Measurements from ENCODE around the gene IER3.
"Not testable (repeated sequence)": the region's sequence is repeated elsewhere in the genome, so short reads cannot be mapped to it uniquely, and the experiment has no call there.

Gene IER3

GRCh38 chr6:30722280-30723112 is 21.9 kb downstream of the IER3 start:
- DNase-seq, result peak; percentile 81

GRCh38 chr6:30722025-30722279 is 22.4 kb downstream of the IER3 start:
- DNase-seq, result not testable (repeated sequence)

DNA sequence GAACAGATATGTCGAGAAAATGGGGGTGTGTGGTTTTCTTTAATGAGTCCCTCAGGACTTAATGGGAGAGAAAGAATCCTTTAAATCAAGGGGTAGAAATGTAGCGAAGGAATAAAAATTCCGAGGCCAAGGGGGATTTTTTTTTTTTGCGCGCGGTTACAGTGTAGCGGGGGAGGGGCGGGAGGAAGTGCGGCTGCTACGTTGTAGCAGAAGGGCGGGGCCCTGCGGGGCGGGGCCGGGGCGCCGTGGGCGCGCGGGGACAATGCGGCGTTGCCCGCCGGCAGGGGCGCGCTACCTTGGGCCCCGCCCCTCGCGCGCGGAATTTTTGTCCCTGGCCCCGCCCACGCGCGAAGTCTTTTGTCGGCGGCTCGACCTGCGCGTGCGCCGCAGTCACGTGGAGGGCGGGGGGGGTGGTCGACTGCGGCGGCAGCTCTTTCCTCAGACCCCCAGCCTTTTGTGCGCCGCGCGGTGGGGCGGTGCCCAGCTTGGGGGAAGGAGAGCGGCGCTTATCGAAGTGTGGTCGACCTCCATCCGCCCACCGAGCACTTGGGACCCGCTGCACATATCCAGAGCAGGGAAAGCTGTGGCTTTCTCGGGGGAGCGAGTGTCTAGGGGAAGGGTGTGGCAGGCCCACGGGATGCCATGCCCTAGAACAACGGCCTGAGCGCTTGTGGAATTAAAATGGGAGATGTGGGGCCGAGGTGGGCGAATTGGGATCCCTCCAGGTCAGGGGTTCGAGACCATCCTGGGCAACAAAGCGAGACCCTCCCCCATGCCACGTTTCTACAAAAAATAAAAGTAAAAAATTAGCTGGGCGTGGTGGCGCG is 22.9 kb downstream of the IER3 start:
- peak; percentile 94 for DNase-seq

DNA sequence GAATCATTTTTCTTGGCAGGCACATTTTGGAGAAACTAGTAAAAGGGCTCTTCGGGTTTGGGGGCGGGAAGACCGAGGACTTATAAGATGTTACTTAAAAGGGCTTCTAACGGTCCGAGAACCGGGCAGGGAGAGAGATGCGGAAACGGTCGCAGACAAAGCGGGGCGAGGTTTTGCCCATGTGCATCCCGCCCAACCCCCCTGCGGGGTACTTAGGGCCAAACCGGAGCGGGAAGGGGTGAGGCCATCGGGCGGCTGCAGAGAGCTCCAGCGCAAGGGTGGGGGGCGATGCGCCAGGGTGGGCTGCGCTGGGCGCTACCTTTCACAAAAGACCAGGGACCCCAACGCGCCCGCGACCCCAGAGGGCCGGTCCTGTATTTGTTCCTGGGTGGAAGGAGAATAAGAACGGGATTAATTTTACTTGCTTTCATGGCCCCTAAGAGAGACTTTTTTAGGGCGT is 23.6 kb downstream of the IER3 start:
- peak; percentile 77 for DNase-seq

- DNase-seq, result peak; percentile 96
These were observed 24.3 kb downstream of the IER3 start, which contains the start of gene TUBB for GRCh38 chr6:30719791-30720737. TSS of gene TUBB (plus strand) at chr6:30720352. CDS start at chr6:30720507, 155 bp downstream.

- no peak for DNase-seq
These were observed 25.0 kb downstream of the IER3 start for GRCh38 chr6:30719356-30719755.

DNA sequence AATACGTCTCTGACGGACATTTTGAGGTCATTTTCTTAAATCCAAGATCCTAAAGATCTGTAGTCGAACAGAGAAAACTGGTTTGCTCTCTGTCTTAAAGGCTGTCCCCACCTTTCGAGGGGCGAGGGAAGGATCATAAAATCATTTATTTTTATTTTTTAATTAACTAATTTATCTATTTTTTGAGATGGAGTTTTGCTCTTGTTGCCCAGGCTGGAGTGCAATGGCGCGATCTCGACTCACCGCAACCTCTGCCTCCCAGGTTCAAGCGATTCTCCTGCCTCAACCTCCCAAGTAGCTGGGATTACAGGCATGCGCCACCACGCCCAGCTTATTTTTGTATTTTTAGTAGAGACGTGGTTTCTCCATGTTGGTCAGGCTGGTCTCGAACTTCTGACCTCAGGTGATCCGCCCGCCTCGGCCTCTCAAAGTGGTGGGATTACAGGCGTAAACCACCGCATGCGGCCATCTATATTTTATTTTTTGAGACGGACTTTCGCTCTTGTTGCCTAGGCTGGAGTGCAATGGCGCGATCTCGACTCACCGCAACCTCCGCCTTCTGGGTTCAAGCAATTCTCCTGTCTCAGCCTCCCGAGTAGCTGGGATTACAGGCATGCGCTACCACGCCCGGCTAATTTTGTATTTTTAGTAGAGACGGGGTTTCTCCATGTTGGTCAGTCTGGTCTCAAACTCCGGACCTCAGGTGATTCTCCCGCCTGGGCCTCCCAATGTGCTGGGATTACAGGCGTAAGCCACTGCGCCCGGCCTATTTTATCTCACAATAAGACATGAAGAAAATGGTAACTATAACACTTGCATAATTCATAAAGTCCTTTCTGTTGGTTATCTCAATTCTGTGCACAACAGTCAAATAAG is 26.3 kb downstream of the IER3 start:
- not testable (repeated sequence) for DNase-seq

DNA sequence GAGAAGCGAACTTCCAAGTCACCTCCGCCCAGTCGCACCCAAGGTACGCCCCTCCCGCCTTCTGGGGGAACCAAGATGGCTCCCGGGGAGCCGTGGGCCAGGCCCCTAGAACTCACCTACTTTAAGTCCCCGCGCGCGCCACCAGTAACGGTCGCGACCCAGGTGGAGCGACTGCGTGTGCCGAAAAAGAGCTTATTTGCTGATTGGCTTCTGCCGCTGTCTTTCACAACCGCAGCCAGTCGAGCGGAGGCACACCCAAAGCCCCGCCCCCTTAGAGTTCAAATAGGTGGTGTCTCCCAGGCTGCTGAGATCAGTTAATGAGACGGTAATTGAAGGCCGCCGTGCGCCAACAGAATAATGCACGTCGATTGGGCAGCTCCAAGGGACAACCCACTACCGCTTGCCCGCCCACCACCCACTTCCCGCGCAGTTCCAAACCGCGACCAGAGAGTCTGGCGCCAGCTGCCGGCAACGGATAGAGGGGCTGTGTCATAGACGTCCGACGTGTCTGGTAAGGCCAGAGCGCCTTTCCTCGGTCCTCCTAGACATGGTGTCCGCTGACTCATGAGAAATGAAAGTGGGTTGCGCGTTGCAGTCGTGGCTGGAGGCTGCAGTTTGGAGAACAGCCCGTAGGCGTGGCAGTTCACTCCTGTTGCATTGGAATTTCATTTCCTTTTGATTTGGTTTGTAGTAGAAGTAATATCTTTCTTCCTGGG is 27.1 kb downstream of the IER3 start, which contains the start of gene MDC1:
Gene MDC1, minus strand, starts transcription at position 153 of the 716 bp plus-strand sequence. CDS start 2,106 bp downstream, outside the sequence.
- DNase-seq, result peak; percentile 100

GRCh38 chr6:30716879-30717128 is 27.5 kb downstream of the IER3 start:
- no peak for DNase-seq

DNA sequence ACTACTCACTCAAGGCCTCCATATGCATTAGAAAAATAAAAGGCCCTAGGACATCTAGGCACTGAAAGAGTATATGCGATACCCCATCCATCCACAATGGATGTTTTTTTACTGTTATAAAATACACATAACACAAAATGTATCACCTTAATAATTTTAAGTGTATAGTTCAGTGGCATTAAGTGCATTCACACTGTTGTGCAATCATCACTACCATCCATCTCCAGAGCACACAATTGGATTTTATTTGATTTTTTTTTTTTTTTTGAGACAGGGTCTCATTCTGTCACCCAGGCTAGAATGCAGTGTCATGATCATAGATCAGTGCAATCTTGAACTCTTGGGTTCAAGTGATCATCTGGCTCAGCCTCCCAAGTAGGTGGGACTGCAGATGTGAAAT is 30.1 kb downstream of the IER3 start:
- DNase-seq, result no peak

GRCh38 chr6:30712441-30712945 is 31.9 kb downstream of the IER3 start:
- DNase-seq, result no peak

GRCh38 chr6:30711758-30712380 is 32.5 kb downstream of the IER3 start:
- DNase-seq, result no peak

DNA sequence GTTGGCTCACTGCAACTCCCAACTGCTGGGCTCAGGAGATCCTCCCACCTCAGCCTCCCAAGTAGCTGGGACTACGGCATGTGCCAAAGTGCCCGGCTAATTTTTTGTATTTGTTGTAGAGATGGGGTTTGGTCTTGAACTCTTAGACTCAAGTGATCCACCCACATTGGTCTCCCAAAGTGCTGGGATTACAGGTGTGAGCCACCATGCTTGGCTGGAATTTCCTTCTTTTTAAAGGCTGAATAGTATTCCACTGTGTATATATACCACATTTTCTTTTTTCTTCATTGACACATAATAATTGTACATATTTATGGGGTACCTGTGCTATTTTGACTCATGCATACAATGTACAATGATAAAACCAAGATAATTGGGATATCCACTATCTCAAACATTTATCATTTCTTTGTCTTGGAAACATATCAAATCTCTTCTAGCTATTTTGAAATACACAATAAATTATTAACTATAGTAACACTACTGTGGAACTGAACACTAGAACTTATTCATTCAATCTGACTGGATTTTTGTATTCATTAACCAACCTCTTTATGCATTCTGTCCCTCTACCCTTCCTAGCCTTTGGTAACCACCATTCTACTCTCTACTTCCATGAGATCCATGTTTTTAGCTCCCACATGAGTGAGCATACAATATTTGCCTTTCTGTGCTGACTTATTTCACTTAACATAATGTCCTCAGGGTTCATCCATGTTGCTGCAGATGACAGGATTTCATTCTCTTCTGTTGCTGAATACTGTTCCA is 35.1 kb downstream of the IER3 start:
- DNase-seq, result no peak

DNA sequence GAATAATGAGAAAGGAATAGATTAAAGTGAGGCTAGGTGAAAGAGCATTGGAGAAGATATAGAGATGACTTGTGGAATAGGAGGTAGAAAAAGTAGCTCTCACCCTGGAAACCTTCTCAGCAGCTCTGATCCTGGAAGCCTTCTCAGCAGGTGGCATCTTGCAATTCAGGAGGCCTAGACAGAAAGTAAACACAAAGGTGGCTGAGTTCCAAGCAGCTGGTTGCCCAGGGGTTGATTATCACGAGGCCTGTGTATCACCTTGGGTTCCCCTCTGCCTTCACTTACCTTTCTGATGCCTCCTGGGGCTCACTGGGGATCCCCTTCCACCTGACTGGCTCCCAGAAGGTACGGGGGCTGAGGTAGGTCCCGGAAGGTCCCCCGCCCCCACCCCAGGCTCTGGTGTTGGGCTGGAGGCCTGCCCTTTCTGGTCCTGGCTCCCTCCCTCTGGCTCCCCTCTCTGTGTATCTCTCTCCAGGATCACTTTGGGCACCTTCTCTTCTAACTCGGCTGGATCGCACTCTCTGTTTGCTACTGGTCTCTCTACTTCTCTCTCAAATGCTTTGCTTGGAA is 37.0 kb downstream of the IER3 start:
- no peak for DNase-seq

DNA sequence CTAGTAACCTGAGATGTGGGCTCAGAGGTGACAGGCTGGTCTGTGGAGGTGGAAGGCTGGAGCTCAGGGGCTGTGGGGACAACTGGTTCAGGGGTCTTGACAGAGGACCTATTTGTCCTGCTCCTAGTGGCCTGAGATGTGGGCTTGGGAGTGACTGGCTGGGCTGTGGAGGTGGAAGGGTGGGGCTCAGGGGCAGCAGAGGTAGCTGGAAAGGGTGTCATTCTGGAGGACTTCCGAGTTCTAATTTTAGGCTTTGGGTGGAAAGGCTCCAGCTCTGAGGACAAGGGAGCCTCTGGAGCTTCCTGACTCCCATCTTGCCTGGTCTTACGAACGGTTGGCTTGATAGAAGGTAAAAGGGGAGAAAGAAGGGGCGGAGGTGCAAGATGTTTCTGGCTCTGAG is 38.7 kb downstream of the IER3 start:
- DNase-seq, result no peak

DNA sequence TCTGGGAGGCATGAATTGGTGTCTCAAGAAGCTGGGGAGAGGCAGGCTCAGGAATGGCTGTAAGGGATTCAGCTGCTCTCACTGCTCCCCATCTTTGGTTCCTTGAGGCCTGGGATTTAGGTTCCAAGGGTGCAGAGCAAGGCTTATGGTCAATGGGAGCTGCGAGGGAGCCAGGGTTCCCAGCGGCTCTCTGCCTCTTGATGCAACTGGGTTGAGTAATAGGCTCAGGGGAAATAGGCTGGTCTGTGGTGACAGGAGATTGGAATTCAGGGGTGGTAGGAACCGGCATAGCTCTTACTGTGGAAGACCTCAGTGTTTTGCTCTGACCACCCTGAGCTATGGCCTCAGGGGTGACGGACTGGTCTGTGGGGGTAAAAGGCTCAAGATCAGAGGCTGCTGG is 40.5 kb downstream of the IER3 start:
- no peak for DNase-seq

DNA sequence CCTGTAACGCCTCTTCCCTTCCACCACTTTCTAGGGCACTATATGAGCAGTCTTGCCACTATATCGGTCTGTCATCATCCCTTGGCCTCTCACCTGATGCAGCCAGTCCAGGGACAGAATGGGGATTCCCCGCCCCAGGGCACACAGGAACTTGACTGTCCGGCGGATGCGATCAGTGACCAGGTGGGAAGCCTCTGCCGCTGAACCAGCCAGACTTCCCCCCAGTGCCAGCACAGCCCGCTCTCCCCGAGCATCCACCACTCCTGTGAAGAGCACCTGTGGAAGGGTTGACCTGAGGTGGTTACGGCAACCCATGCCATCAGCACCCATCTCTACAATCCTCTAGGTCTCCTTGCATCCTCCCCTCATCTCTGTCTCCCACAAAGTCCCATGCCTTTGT is 41.3 kb downstream of the IER3 start:
- no peak for DNase-seq

DNA sequence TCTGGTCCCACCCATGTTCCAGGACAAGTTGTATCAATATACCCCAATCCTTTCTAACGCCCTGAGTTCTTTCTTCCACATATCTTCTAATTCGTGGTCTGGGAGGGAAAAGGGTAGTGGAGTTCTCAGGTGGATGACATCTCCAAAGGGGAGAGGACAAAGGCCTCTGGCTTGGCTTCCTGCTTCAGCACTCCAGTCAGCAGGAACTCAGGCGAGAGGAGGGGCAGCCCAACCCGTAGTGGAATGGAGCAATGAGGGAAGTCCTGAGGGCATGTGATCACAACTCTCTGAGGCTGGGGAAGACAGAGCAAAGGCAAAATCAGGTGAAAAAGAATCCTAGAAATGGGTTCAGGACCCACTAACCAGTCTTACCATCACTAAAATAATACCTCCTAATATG is 44.0 kb downstream of the IER3 start:
- DNase-seq, result no peak

- no peak for DNase-seq
These were observed 47.9 kb downstream of the IER3 start for GRCh38 chr6:30696432-30696831.

All from stimulated activated CD4-positive, alpha-beta T cell treated with anti-CD3 and anti-CD28 coated beads, Interleukin-1b, Interleukin-23, amount 100 ng/mL, for 48 hours (primary cell).